H7 (cell line): ENCODE data around the gene DCC. TPM values are rescaled to one million over a fixed set of nuclear protein-coding genes. Genes with fewer than 3 reads are reported as not detected.

ENCODE experiments used
- DNase-seq: peaks from one replicate; pipeline ENCODE4 v3.0.0; 2012
- H3K27me3 ChIP-seq: 2 replicates; pipeline ENCODE4 v1.6.0; 2011; ENCODE audit warnings: mild to moderate bottlenecking, low read length; ENCODE audit not compliant: control insufficient read depth, insufficient read depth
- H3K36me3 ChIP-seq: replicated peaks from 2 replicates; pipeline ENCODE4 v1.5.1; 2011; ENCODE audit warnings: low read length; ENCODE audit not compliant: control insufficient read depth, insufficient read depth
- H3K4me3 ChIP-seq: 2 replicates; pipeline ENCODE4 v1.5.1; 2011; ENCODE audit warnings: low read depth, mild to moderate bottlenecking, control low read depth, low read length, moderate library complexity; ENCODE audit not compliant: insufficient read depth
- total RNA-seq: library from RNA; depleted of rRNA; stranded (reverse); fragments of >200 nt; shearing (Covaris generic); gene quantifications from 2 replicates; pipeline ENCODE4 v1.2.3, GENCODE V29; 2014; rRNA removed

DCC gene, protein sequence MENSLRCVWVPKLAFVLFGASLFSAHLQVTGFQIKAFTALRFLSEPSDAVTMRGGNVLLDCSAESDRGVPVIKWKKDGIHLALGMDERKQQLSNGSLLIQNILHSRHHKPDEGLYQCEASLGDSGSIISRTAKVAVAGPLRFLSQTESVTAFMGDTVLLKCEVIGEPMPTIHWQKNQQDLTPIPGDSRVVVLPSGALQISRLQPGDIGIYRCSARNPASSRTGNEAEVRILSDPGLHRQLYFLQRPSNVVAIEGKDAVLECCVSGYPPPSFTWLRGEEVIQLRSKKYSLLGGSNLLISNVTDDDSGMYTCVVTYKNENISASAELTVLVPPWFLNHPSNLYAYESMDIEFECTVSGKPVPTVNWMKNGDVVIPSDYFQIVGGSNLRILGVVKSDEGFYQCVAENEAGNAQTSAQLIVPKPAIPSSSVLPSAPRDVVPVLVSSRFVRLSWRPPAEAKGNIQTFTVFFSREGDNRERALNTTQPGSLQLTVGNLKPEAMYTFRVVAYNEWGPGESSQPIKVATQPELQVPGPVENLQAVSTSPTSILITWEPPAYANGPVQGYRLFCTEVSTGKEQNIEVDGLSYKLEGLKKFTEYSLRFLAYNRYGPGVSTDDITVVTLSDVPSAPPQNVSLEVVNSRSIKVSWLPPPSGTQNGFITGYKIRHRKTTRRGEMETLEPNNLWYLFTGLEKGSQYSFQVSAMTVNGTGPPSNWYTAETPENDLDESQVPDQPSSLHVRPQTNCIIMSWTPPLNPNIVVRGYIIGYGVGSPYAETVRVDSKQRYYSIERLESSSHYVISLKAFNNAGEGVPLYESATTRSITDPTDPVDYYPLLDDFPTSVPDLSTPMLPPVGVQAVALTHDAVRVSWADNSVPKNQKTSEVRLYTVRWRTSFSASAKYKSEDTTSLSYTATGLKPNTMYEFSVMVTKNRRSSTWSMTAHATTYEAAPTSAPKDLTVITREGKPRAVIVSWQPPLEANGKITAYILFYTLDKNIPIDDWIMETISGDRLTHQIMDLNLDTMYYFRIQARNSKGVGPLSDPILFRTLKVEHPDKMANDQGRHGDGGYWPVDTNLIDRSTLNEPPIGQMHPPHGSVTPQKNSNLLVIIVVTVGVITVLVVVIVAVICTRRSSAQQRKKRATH (N-terminal part only)
- 1.3 TPM in 2 replicates for total RNA-seq

- Histone ChIP-seq H3K36me3 (no peaks in the 10 kb centered on the region), H3K27me3 (peaks cover 30% of the 10 kb centered on the region), H3K4me3 (peak within 1 kb of the TSS; percentile 68)
- peak; percentile 59 for DNase-seq
Measured at GRCh38 chr18:52339891-52340371, at the start of gene DCC. Gene DCC, plus strand, starts transcription at chr18:52340197. Its CDS starts 591 bp downstream, at chr18:52340788.

DNA sequence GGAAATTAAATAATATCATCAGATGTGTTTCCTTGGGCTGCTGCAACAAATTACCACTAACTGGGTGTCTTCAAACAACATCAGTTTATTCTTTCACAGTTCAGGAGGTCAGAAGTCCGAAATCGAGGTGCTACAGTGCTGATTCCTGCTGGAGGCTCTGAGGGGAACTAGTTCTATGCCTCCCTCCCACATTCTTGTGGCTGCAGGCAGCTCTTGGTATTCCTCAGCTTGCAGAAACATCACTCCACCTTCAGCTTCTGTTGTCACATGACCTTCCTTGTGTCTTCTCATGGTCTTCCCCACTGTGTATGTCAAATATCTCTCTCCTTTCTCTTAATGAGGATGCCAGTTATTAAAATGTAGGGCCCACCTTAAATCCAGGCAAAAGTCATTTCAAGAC lies 29.3 kb upstream of the DCC start:
- no peaks in the 10 kb centered on the region for H3K36me3 ChIP-seq
- DNase-seq, result no peak
- no peaks in the 10 kb centered on the region for H3K27me3 ChIP-seq
- no peak overlapping the region for H3K4me3 ChIP-seq

DNA sequence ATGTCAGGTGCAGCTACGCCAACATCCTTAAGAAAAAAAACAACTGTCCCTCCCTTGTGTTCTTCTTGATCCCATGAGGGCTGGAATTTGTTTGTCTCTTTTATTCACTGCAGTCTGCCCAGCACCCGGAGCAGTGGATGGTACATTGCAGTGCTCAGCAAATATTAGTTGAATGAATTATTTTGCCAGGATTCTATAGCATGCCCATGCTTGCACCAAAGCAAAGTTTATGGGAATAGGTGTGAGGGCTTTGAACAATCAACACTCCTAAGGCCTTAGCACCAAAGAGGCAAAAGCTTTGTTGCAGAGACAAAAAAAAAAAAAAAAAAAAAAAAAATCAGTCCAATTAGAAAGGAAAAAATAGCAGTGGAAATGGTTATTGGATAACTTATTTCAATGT lies 28.7 kb upstream of the DCC start:
- DNase-seq, result no peak
- H3K27me3 ChIP-seq, result no peaks in the 10 kb centered on the region
- H3K36me3 ChIP-seq, result no peaks in the 10 kb centered on the region
- H3K4me3 ChIP-seq, result no peak overlapping the region

DNA sequence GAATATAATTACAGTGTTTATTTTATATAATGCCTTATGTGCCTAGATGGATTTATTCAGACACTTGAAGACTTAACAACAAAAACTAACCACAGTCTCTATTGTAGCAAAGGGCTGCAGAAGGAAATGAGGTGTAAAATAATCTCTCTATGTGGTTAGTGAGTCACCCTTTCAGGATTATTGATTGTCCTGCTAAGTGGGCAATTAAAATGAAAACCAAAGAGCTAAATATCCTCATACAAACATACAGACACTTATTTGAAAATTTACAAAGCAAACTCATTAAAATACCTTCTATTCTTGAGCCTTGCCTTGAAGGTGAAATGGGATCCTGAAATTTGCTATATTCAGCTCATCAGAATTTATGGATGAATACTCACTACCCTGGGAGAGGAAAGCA lies 27.7 kb upstream of the DCC start:
- DNase-seq, result no peak
- Histone ChIP-seq H3K36me3 (no peaks in the 10 kb centered on the region), H3K4me3 (no peak overlapping the region), H3K27me3 (no peaks in the 10 kb centered on the region)

- Histone ChIP-seq H3K36me3 (no peaks in the 10 kb centered on the region), H3K4me3 (no peak overlapping the region), H3K27me3 (no peaks in the 10 kb centered on the region)
- DNase-seq, result no peak
Measured at GRCh38 chr18:52313213-52313612, 26.8 kb upstream of the DCC start.

- no peak overlapping the region for H3K4me3 ChIP-seq
- H3K27me3 ChIP-seq, result no peaks in the 10 kb centered on the region
- no peak for DNase-seq
- H3K36me3 ChIP-seq, result no peaks in the 10 kb centered on the region
Measured at GRCh38 chr18:52319424-52319983, 20.5 kb upstream of the DCC start.

GRCh38 chr18:52322307-52322706 lies 17.7 kb upstream of the DCC start:
- Histone ChIP-seq H3K27me3 (no peaks in the 10 kb centered on the region), H3K36me3 (no peaks in the 10 kb centered on the region), H3K4me3 (no peak overlapping the region)
- DNase-seq, result no peak

DNA sequence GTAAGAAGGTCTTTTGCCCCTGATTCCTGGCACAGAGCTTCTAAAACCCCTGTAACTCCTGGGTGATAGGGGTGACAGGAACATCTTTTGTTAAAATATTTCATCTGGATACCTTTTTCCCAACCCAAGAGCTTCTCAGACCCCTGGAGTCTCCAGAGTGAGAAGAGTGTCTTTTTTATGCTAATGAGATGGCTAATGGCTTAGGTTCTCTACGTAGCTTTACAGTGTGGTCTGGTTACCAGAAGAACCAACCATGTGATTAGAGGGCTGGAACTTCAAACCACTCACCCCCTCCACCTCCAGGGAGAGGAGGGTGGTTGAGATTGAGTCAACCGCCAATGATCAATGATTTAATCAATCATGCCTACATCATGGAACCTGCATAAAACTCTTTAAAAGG lies 16.2 kb upstream of the DCC start:
- no peaks in the 10 kb centered on the region for H3K36me3 ChIP-seq
- H3K27me3 ChIP-seq, result no peaks in the 10 kb centered on the region
- no peak for DNase-seq
- H3K4me3 ChIP-seq, result no peak overlapping the region

DNA sequence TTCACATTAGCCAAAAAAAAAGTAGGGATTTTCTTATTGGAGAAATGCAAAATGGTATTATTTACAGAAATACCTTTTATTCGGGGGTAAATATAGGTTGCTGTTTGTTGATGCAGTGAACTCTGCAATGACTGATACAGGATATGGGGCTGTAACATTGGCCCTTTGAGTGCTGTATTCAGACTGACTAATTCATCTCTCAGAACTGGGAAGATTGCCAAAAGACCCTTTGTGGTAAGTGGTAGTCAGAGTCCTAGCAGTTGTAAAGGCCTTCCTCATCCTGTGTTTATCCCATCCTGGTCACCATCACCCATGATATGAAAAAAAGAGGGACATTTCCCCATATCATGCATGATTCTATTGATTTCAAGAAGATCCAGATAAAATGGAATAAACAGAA lies 14.0 kb upstream of the DCC start:
- DNase-seq, result no peak
- no peaks in the 10 kb centered on the region for H3K36me3 ChIP-seq
- no peaks in the 10 kb centered on the region for H3K27me3 ChIP-seq
- H3K4me3 ChIP-seq, result no peak overlapping the region

- DNase-seq, result no peak
- H3K27me3 ChIP-seq, result no peaks in the 10 kb centered on the region
- H3K36me3 ChIP-seq, result no peaks in the 10 kb centered on the region
- H3K4me3 ChIP-seq, result no peak overlapping the region
Measured at GRCh38 chr18:52333860-52334259, 6.1 kb upstream of the DCC start.

- Histone ChIP-seq H3K27me3 (peaks cover 3% of the 10 kb centered on the region; the same call in 1 of the 2 replicates), H3K36me3 (no peaks in the 10 kb centered on the region), H3K4me3 (no peak overlapping the region)
- no peak for DNase-seq
Measured at GRCh38 chr18:52334307-52334706, 5.7 kb upstream of the DCC start.

GRCh38 chr18:52334896-52335295 lies 5.1 kb upstream of the DCC start:
- DNase-seq, result no peak

GRCh38 chr18:52337276-52337675 lies 2.7 kb upstream of the DCC start:
- H3K4me3 ChIP-seq, result no peak overlapping the region
- H3K36me3 ChIP-seq, result no peaks in the 10 kb centered on the region
- no peak for DNase-seq
- peaks cover 30% of the 10 kb centered on the region for H3K27me3 ChIP-seq

More at GRCh38 chr18:52334896-52335295, 5.1 kb upstream of the DCC start:
- H3K4me3 ChIP-seq, result no peak overlapping the region
- H3K27me3 ChIP-seq, result peaks cover 7% of the 10 kb centered on the region
- H3K36me3 ChIP-seq, result no peaks in the 10 kb centered on the region

- Histone ChIP-seq H3K4me3 (peak overlapping the region; percentile 68), H3K36me3 (no peaks in the 10 kb centered on the region), H3K27me3 (peaks cover 30% of the 10 kb centered on the region)
- peak; percentile 12 for DNase-seq
Measured at GRCh38 chr18:52340406-52341102, 557 bp downstream of the DCC start.
